Endothelial cell of umbilical vein (primary cell): ENCODE measurements around the gene ZNF668. TPM values are rescaled to one million over a fixed set of nuclear protein-coding genes. Genes with fewer than 3 reads are reported as not detected.

Experiments used
- BruUV-seq: library from RNA; stranded (reverse); fragments of 400-500 nt; replicated peaks from 2 replicates; lab custom pipeline; 2021; lab: Mats Ljungman, UMichigan
- CTCF ChIA-PET: fragments of 300-600, 350-600 bp; sonication (Branson Sonifier 250); formaldehyde crosslinking; loops from one replicate; lab custom pipeline; 2021; ENCODE audit warnings: antibody characterized with exemption, inconsistent platforms; lab: Charles Lee
- POLR2A ChIA-PET: fragments of 300-600, 350-600 bp; sonication (Branson Sonifier 250); formaldehyde crosslinking; loops from one replicate; lab custom pipeline; 2021; ENCODE audit warnings: antibody characterized with exemption, inconsistent platforms; lab: Charles Lee
- DNase-seq: peaks from one replicate; pipeline ENCODE4 v3.0.0-alpha.2; 2011; ENCODE audit warnings: low read depth, low spot score
- FAIRE-seq: peaks from 2 replicates; lab custom pipeline; 2011; peaks lifted over from hg19 to GRCh38; lab: Jason Lieb, UNC
- H2AFZ ChIP-seq: 2 replicates; pipeline ENCODE4 v1.6.0; 2012; ENCODE audit warnings: low read depth, low read length, control low read depth, inconsistent platforms
- H3K27ac ChIP-seq: 2 replicates; pipeline ENCODE4 v1.5.1; 2011; ENCODE audit warnings: low read depth, mild to moderate bottlenecking, control low read depth, low read length, moderate library complexity; ENCODE audit not compliant: insufficient read depth
- H3K27me3 ChIP-seq, 2 experiments: 2 replicates each; pipeline versions ENCODE4 v1.6.0 to v1.6.1; 2011; ENCODE audit warnings: low read length in 2 of 2, mixed read lengths in 1 of 2; ENCODE audit not compliant: control insufficient read depth in 2 of 2, insufficient read depth in 2 of 2
- H3K36me3 ChIP-seq, 2 experiments: 2 replicates in 1 of 2; 3 replicates in 1 of 2; pipeline ENCODE4 v1.5.1; 2011; ENCODE audit warnings: low read length in 2 of 2, mild to moderate bottlenecking in 1 of 2, moderate library complexity in 1 of 2; ENCODE audit not compliant: control insufficient read depth in 2 of 2, insufficient read depth in 2 of 2; ENCODE audit errors: extremely low read depth in 1 of 2
- H3K4me1 ChIP-seq: 3 replicates; pipeline ENCODE4 v1.5.1; 2011; ENCODE audit warnings: mild to moderate bottlenecking, low read length; ENCODE audit not compliant: control insufficient read depth, insufficient read depth; ENCODE audit errors: extremely low read depth
- H3K4me2 ChIP-seq: 2 replicates; pipeline ENCODE4 v1.6.1; 2011; ENCODE audit warnings: low read length, control low read depth, mixed read lengths; ENCODE audit not compliant: insufficient read depth
- H3K4me3 ChIP-seq, 3 experiments: fragments of 200-600 bp in 1 of 3; sonication (generic), shearing (Covaris generic) in 1 of 3; replicated peaks in 1 of 3; 2 replicates each; pipeline ENCODE4 v1.5.1; 2011 to 2016; ENCODE audit warnings: control low read depth in 3 of 3, low read length in 3 of 3, mild to moderate bottlenecking in 2 of 3, inconsistent platforms in 1 of 3, low read depth in 1 of 3, moderate library complexity in 1 of 3; ENCODE audit not compliant: insufficient read depth in 1 of 3
- H3K79me2 ChIP-seq: 2 replicates; pipeline ENCODE4 v1.6.0; 2012; ENCODE audit warnings: low read length, inconsistent platforms; ENCODE audit not compliant: control insufficient read depth, insufficient read depth
- H3K9ac ChIP-seq: replicated peaks from 2 replicates; pipeline ENCODE3; 2011; ENCODE audit warnings: low read length, control low read depth; ENCODE audit not compliant: insufficient read depth; ENCODE audit errors: extremely low read depth
- H3K9me1 ChIP-seq: replicated peaks from 3 replicates; pipeline ENCODE4 v1.6.0; 2011; ENCODE audit warnings: mild to moderate bottlenecking, low read length; ENCODE audit not compliant: control insufficient read depth, insufficient read depth; ENCODE audit errors: extremely low read depth
- H3K9me3 ChIP-seq: replicated peaks from 2 replicates; pipeline ENCODE4 v1.5.1; 2012; ENCODE audit warnings: low read length, inconsistent platforms; ENCODE audit not compliant: control insufficient read depth, insufficient read depth
- H4K20me1 ChIP-seq: replicated peaks from 2 replicates; pipeline ENCODE3; 2011; ENCODE audit warnings: mild to moderate bottlenecking, low read length; ENCODE audit not compliant: control insufficient read depth, insufficient read depth; ENCODE audit errors: extremely low read depth
- CTCF ChIP-seq, 2 donors: IDR thresholded peaks; 1 replicate in 1 of 2; 2 replicates in 1 of 2; pipeline ENCODE4 v1.5.1; 2011; ENCODE audit warnings: low read length in 2 of 2, mild to moderate bottlenecking in 2 of 2, moderate library complexity in 2 of 2, control low read depth in 1 of 2, inconsistent platforms in 1 of 2, low read depth in 1 of 2; ENCODE audit not compliant: insufficient read depth in 1 of 2; ENCODE audit errors: extremely low read depth in 1 of 2
- EZH2 ChIP-seq: IDR thresholded peaks from 2 replicates; pipeline ENCODE4 v1.6.1; 2012; ENCODE audit warnings: borderline replicate concordance, low read depth, mild to moderate bottlenecking, moderate library complexity, low read length, inconsistent platforms; ENCODE audit not compliant: severe bottlenecking
- FOS ChIP-seq: IDR thresholded peaks from 2 replicates; pipeline ENCODE4 v1.6.1; 2011; ENCODE audit warnings: mild to moderate bottlenecking, low read length, moderate library complexity, borderline replicate concordance; ENCODE audit not compliant: insufficient read depth
- GATA2 ChIP-seq: IDR thresholded peaks from 2 replicates; pipeline ENCODE4 v1.7.0; 2011; ENCODE audit warnings: low read depth, mild to moderate bottlenecking, moderate library complexity, mixed read lengths, low read length; ENCODE audit not compliant: insufficient read length, insufficient read depth
- JUN ChIP-seq: IDR thresholded peaks from 2 replicates; pipeline ENCODE4 v1.6.1; 2011; ENCODE audit warnings: borderline replicate concordance, low read depth; ENCODE audit not compliant: insufficient read length, insufficient read depth
- MAX ChIP-seq: IDR thresholded peaks from 2 replicates; pipeline ENCODE4 v1.6.1; 2011; ENCODE audit not compliant: insufficient read depth, insufficient read length
- MYC ChIP-seq: IDR thresholded peaks from one replicate; pipeline ENCODE4 v1.6.1; 2011; ENCODE audit warnings: mild to moderate bottlenecking, low read depth, low read length
- POLR2A ChIP-seq: IDR thresholded peaks from 2 replicates; pipeline ENCODE4 v1.6.1; 2012; ENCODE audit warnings: low read depth, mild to moderate bottlenecking, control low read depth, low read length
- POLR2AphosphoS5 ChIP-seq: IDR thresholded peaks from 2 replicates; pipeline ENCODE4 v1.6.1; 2012; ENCODE audit warnings: low read depth, mild to moderate bottlenecking, control low read depth, low read length, moderate library complexity; ENCODE audit not compliant: insufficient read depth
- dilution Hi-C: fragments of 300-500 bp; cut with MboI; formaldehyde crosslinking; loops from one replicate; pipeline ENCODE4 v1.15.0; 2019; ENCODE audit warnings: low sequenced_read_pairs; ENCODE audit not compliant: extremely low pct_ligation_motif_present
- intact Hi-C: fragments of 100-400 bp; cut with micrococcal nuclease; formaldehyde crosslinking; loops from one replicate; pipeline ENCODE4 v1.10.0; 2022
- polyA plus RNA-seq, 4 experiments: library from polyadenylated mRNA; depleted of rRNA in 3 of 4; stranded (reverse) in 3 of 4; unstranded in 1 of 4; fragments of >200 nt; gene quantifications; 2 replicates each; pipeline versions ENCODE4 v1.2.1 to v1.2.3, GENCODE V29; 2011 to 2012; ENCODE audit warnings: missing spikeins in 1 of 4
- total RNA-seq: library from RNA; stranded (reverse); gene quantifications from 2 replicates; pipeline ENCODE4 v1.2.3, GENCODE V29; 2021

The ZNF668 gene
- total and polyA plus RNA-seq, 2 donors (not counting 3 experiments of a cell fraction or from before 2014, with no cell fraction given) = 11.8 to 13.3 TPM

DNA sequence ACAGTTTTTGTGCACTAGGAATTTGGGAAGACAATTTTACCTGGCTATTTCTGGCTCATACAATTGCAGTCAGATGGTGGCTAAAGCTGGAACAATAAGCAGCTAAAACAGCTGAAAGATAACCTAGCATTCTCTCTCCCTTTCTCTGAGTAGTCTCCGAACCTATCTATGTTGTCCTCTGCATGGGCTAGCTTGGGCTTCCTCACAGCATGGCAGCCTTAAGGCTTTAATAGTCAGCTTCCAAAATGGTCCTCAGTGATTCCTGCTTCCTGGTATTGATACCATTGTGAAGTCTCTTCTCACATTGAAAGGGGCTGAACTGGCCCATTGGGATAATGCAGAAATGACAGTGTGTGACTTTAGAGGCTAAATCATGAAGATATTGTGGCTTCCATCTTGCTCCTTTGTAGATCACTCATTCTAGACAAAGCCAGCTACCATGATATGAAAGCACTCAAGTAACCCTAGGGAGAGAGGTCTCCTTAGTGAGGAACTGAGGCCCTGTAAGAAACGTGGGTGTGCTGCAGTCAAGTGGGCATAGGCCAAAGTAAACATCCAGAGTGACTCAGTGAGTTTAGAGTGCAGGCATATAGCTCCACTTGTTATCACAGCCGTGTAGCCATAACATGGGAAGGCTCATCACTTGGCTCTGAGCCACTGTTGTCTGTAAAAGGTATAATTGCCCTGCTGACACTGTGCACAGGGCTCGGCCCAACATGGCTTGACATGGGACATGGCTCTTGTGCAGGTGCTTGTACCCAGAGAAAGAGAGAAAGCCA, 26.0 kb upstream of the ZNF668 start:
- Histone ChIP-seq H3K79me2 (no peaks in the 10 kb centered on the region), H3K27me3 (no peaks in the 10 kb centered on the region), H3K9me3 (no peaks in the 10 kb centered on the region), H4K20me1 (no peaks in the 10 kb centered on the region), H3K9ac (no peak overlapping the region), H3K9me1 (no peaks in the 10 kb centered on the region), H3K27ac (no peak overlapping the region), H3K4me3 (no peak overlapping the region), H3K4me1 (no peaks in the 10 kb centered on the region), H2AFZ (no peak overlapping the region), H3K36me3 (no peaks in the 10 kb centered on the region), H3K4me2 (no peak overlapping the region)
- TF ChIP-seq FOS (peak; percentile 28), MAX (no peak)
- FAIRE-seq (peak; percentile 47), DNase-seq (peak; percentile 18)
- intact Hi-C loops = no loop called here
- ChIA-PET CTCF (interaction anchor here (0.6 to 3.8 kb wide), 7 partner anchors 14 to 116 kb away, joined by 3 to 17 read pairs (median 3); partner anchors contain the start of gene HSD3B7), POLR2A (no interaction called here)
- BruUV-seq = no TSS peak
- dilution Hi-C loops = no loop called here

- no TSS peak for BruUV-seq
- H3K4me3 ChIP-seq = peak within 1 kb of the TSS; percentile 28 to 91 (median 62)
These were observed 20.5 kb upstream of the ZNF668 start, which contains the start of gene VKORC1 for GRCh38 chr16:31094424-31095120. VKORC1 (minus strand) TSS chr16:31094797; CDS start chr16:31094729, 68 bp downstream.

More at GRCh38 chr16:31094424-31095120, 20.5 kb upstream of the ZNF668 start, which contains the start of gene VKORC1:
- peak within 1 kb of the TSS; percentile 41 for H3K4me2 ChIP-seq
- H3K4me1 ChIP-seq = peaks cover 3% of the 10 kb centered on the region
- H3K9me1 ChIP-seq = no peaks in the 10 kb centered on the region
- no peak for TF ChIP-seq MYC
- no peak for TF ChIP-seq JUN
- no peak for TF ChIP-seq GATA2
- peak; percentile 2 for TF ChIP-seq MAX
- TF ChIP-seq POLR2AphosphoS5 = peak; percentile 61
- TF ChIP-seq CTCF (IDR thresholded peaks at IDR 0.05; ENCODE audit: extremely low read depth in 1 of 2, insufficient read depth in 1 of 2, low read depth in 1 of 2, low read length in 2 of 2) = no peak
- no peak for TF ChIP-seq EZH2
- TF ChIP-seq POLR2A = peak; percentile 64
- TF ChIP-seq FOS = no peak
- no peaks in the 10 kb centered on the region for H4K20me1 ChIP-seq
- peaks cover 2% of the 10 kb centered on the region in 2 experiments for H3K36me3 ChIP-seq
- FAIRE-seq (peak; percentile 99), DNase-seq (peak; percentile 97)
- no peaks in the 10 kb centered on the region for H3K9me3 ChIP-seq
- ChIA-PET CTCF (interaction anchor here (1.0 to 6.5 kb wide), 7 partner anchors 21 to 141 kb away, joined by 4 to 66 read pairs (median 7); partner anchors contain the start of genes HSD3B7, KAT8, ZNF646 and ZNF668), POLR2A (no interaction called here)
- H3K9ac ChIP-seq = peak within 1 kb of the TSS; percentile 63
- no peaks in the 10 kb centered on the region for H3K27me3 ChIP-seq
- peak within 1 kb of the TSS; percentile 6 for H3K27ac ChIP-seq
- dilution Hi-C loops (no loop called here), intact Hi-C loops (loop anchor here (1.0 to 2.0 kb wide), 8 partner anchors 14 to 141 kb away; partner anchors contain the start of genes BCKDK, HSD3B7, KAT8 and SETD1A)
- peak within 1 kb of the TSS; percentile 77 for H2AFZ ChIP-seq
- H3K79me2 ChIP-seq = peaks cover 10% of the 10 kb centered on the region
